OCI-LY7 (cell line): ENCODE measurements around the gene STON2. TPM values are rescaled to one million over a fixed set of nuclear protein-coding genes. Genes with fewer than 3 reads are reported as not detected.

Source experiments
- BruUV-seq: library from RNA; stranded (reverse); fragments of 400-500 nt; replicated peaks from 2 replicates; lab custom pipeline; 2021; lab: Mats Ljungman, UMichigan
- CTCF ChIA-PET: fragments of 300-600 bp; sonication (Branson Sonifier 250); formaldehyde crosslinking; loops from one replicate; lab custom pipeline; 2022; ENCODE audit warnings: antibody characterized with exemption; ENCODE audit not compliant: unreplicated experiment; lab: Charles Lee
- POLR2A ChIA-PET: fragments of 300-600 bp; sonication (Branson Sonifier 250); formaldehyde crosslinking; loops from one replicate; lab custom pipeline; 2022; ENCODE audit warnings: antibody characterized with exemption; lab: Charles Lee
- DNase-seq: peaks from one replicate; pipeline ENCODE4 v3.0.0-alpha.2; 2015; ENCODE audit warnings: low spot score
- H2AFZ ChIP-seq: fragments of 200-600 bp; sonication (generic), shearing (Covaris generic); 2 replicates; pipeline ENCODE4 v1.6.1; 2014; ENCODE audit warnings: mild to moderate bottlenecking, antibody characterized with exemption, low read length, moderate library complexity
- H3K27ac ChIP-seq: fragments of 200-600 bp; sonication (generic); 2 replicates; pipeline ENCODE4 v1.5.1; 2014; ENCODE audit warnings: mixed run types, low read depth, mild to moderate bottlenecking, moderate library complexity, low read length, inconsistent platforms; ENCODE audit not compliant: poor library complexity, severe bottlenecking
- H3K36me3 ChIP-seq: fragments of 200-600 bp; sonication (generic); 2 replicates; pipeline ENCODE4 v1.6.1; 2014; ENCODE audit warnings: mild to moderate bottlenecking, antibody characterized with exemption, low read length, moderate library complexity, mixed read lengths; ENCODE audit not compliant: insufficient read depth
- H3K4me1 ChIP-seq: fragments of 200-600 bp; sonication (generic); 2 replicates; pipeline ENCODE4 v1.5.1; 2014; ENCODE audit warnings: mild to moderate bottlenecking, low read length; ENCODE audit not compliant: insufficient read depth, poor library complexity, severe bottlenecking
- H3K4me2 ChIP-seq: fragments of 200-600 bp; sonication (generic); 2 replicates; pipeline ENCODE4 v1.6.1; 2014; ENCODE audit warnings: mild to moderate bottlenecking, low read length
- H3K4me3 ChIP-seq: fragments of 200-600 bp; sonication (generic); 2 replicates; pipeline ENCODE4 v1.5.1; 2014; ENCODE audit warnings: mild to moderate bottlenecking, low read depth, low read length; ENCODE audit not compliant: poor library complexity, severe bottlenecking
- H3K79me2 ChIP-seq: fragments of 200-600 bp; sonication (generic); 2 replicates; pipeline ENCODE4 v1.6.1; 2016; ENCODE audit warnings: low read depth, mild to moderate bottlenecking, low read length, moderate library complexity, mixed read lengths; ENCODE audit not compliant: insufficient read depth
- H3K9me2 ChIP-seq: fragments of 200-600 bp; sonication (generic); 2 replicates; pipeline ENCODE4 v1.6.1; 2016; ENCODE audit warnings: mild to moderate bottlenecking, low read length, mixed read lengths; ENCODE audit not compliant: insufficient read depth
- H3K9me3 ChIP-seq: fragments of 200-600 bp; sonication (generic); 2 replicates; pipeline ENCODE4 v1.6.1; 2014; ENCODE audit warnings: mild to moderate bottlenecking, mixed run types, low read length, mixed read lengths
- H4K20me1 ChIP-seq: fragments of 200-600 bp; sonication (generic); 2 replicates; pipeline ENCODE4 v1.6.1; 2014; ENCODE audit warnings: mild to moderate bottlenecking, antibody characterized with exemption, low read length, moderate library complexity, mixed read lengths; ENCODE audit not compliant: insufficient read depth
- CTCF ChIP-seq: fragments of 200-600 bp; sonication (generic); conservative IDR thresholded peaks from 2 replicates; pipeline ENCODE4 v1.5.1; 2014; ENCODE audit warnings: mild to moderate bottlenecking, antibody characterized with exemption, low read length, moderate library complexity, mixed read lengths
- EZH2phosphoT487 ChIP-seq: fragments of 200-600 bp; sonication (generic); IDR thresholded peaks from 2 replicates; pipeline ENCODE4 v1.6.1; 2018; ENCODE audit warnings: low read depth, borderline replicate concordance, mild to moderate bottlenecking, mixed run types, antibody characterized with exemption, low read length, moderate library complexity, mixed read lengths
- intact Hi-C: fragments of 100-400 bp; cut with micrococcal nuclease; formaldehyde crosslinking; loops from one replicate; pipeline ENCODE4 v1.10.0; 2022; ENCODE audit not compliant: unreplicated experiment
- total RNA-seq, 2 experiments: library from RNA; depleted of rRNA in 1 of 2; stranded (reverse); fragments of >200 nt in 1 of 2; shearing (Covaris generic) in 1 of 2; gene quantifications; 2 replicates each; pipeline ENCODE4 v1.2.3, GENCODE V29; 2014 to 2022

STON2 gene
- total RNA-seq, 2 experiments from 2014 or later, result 0.25 TPM; not detected in 1

- BruUV-seq, result no TSS peak
These were observed 58.8 kb downstream of the STON2 start for GRCh38 chr14:81341370-81341769.

DNA sequence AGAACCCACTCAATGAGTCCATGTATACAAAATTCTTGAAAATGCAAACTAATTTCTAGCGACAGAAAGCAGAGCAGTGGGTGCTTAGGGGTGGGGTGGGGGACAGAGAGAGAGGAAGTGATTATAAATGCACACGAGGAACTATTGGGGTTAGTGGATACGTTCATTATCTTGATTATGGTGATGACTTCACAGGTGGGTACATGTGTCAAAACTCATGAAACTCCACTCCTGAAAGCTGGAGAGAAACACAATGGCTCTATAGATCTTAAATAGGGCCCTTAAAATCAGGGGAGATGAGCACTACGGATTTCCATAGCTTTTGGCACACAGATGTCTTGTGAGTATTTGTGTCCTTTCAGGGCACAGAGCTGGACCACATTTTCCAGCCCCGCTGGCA lies 59.9 kb downstream of the STON2 start:
- intact Hi-C loops, result no loop called here
- no peaks in the 10 kb centered on the region for H3K4me1 ChIP-seq
- H3K36me3 ChIP-seq, result no peaks in the 10 kb centered on the region
- H3K4me2 ChIP-seq, result no peak overlapping the region
- POLR2A ChIA-PET, result no interaction called here
- no peaks in the 10 kb centered on the region for H3K9me2 ChIP-seq
- TF ChIP-seq EZH2phosphoT487, result no peak
- TF ChIP-seq CTCF, result no peak
- H2AFZ ChIP-seq, result no peak overlapping the region
- H4K20me1 ChIP-seq, result no peaks in the 10 kb centered on the region
- DNase-seq, result no peak
- no peak overlapping the region for H3K27ac ChIP-seq
- no peaks in the 10 kb centered on the region for H3K79me2 ChIP-seq
- CTCF ChIA-PET, result no interaction called here
- H3K9me3 ChIP-seq, result no peaks in the 10 kb centered on the region
- H3K4me3 ChIP-seq, result no peak overlapping the region
- no TSS peak for BruUV-seq

More at GRCh38 chr14:81341370-81341769, 58.8 kb downstream of the STON2 start:
- H3K36me3 ChIP-seq, result no peaks in the 10 kb centered on the region
- no peaks in the 10 kb centered on the region for H3K9me3 ChIP-seq
- H2AFZ ChIP-seq, result no peak overlapping the region
- no peak overlapping the region for H3K4me3 ChIP-seq
- POLR2A ChIA-PET, result interaction anchor here (0.7 kb wide), 1 partner anchor 874 kb away, joined by 3 read pairs; no protein-coding TSS in a partner anchor
- no peaks in the 10 kb centered on the region for H4K20me1 ChIP-seq
- no peak for DNase-seq
- TF ChIP-seq EZH2phosphoT487 (no peak), CTCF (no peak)
- no peaks in the 10 kb centered on the region for H3K79me2 ChIP-seq
- H3K27ac ChIP-seq, result no peak overlapping the region
- CTCF ChIA-PET, result no interaction called here
- H3K4me1 ChIP-seq, result no peaks in the 10 kb centered on the region
- no peaks in the 10 kb centered on the region for H3K9me2 ChIP-seq
- intact Hi-C loops, result no loop called here
- H3K4me2 ChIP-seq, result no peak overlapping the region

GRCh38 chr14:81337073-81337472 lies 63.1 kb downstream of the STON2 start:
- CTCF ChIA-PET, result no interaction called here
- Histone ChIP-seq H3K9me2 (no peaks in the 10 kb centered on the region), H3K79me2 (no peaks in the 10 kb centered on the region), H3K9me3 (no peaks in the 10 kb centered on the region), H3K27ac (no peak overlapping the region), H3K4me2 (no peak overlapping the region), H3K4me1 (no peaks in the 10 kb centered on the region), H4K20me1 (no peaks in the 10 kb centered on the region), H2AFZ (no peak overlapping the region), H3K36me3 (no peaks in the 10 kb centered on the region), H3K4me3 (no peak overlapping the region)
- no TSS peak for BruUV-seq
- POLR2A ChIA-PET, result no interaction called here
- intact Hi-C loops, result no loop called here
- DNase-seq, result no peak
- TF ChIP-seq CTCF, result no peak
